Adrenal gland (tissue), 5 donors: ENCODE measurements around the gene MYH1.

Source experiments
- CTCF ChIP-seq, 6 experiments: fragments of 450-650 bp in 4 of 6; fragments of 200-600 bp in 2 of 6; sonication (generic) in 1 of 6; IDR thresholded peaks; 1 replicate in 5 of 6; 2 replicates in 1 of 6; pipeline versions ENCODE4 v1.5.1 to v1.8.0; 2016 to 2021; ENCODE audit warnings: antibody characterized with exemption in 6 of 6, mild to moderate bottlenecking in 2 of 6, moderate library complexity in 1 of 6
- POLR2A ChIP-seq, 2 donors: fragments of 450-650 bp; IDR thresholded peaks; one replicate each; pipeline ENCODE4 v1.6.1; 2017; ENCODE audit warnings: antibody characterized with exemption in 2 of 2, mild to moderate bottlenecking in 2 of 2, moderate library complexity in 1 of 2
- donor health status: DM: no; HTN: no; CAD: no.

- TF ChIP-seq CTCF (IDR thresholded peaks at IDR 0.05): no peak
- TF ChIP-seq POLR2A (IDR thresholded peaks at IDR 0.05): no peak
Measured at GRCh38 chr17:10526517-10526916, 8.2 kb upstream of the MYH1 start.
